Lung microvascular endothelial cell (primary cell): ENCODE results near the gene PDE2A. TPM values are rescaled to one million over a fixed set of nuclear protein-coding genes. Genes with fewer than 3 reads are reported as not detected.

Source experiments
- DNase-seq, 2 donors: peaks; one replicate each; pipeline versions ENCODE4 v3.0.0 to v3.0.0-alpha.2; 2010; ENCODE audit warnings: low read depth in 2 of 2
- total RNA-seq: library from RNA; depleted of rRNA; stranded (reverse); fragments of >200 nt; gene quantifications from 2 replicates; pipeline ENCODE4 v1.2.1, GENCODE V29; 2014

Gene PDE2A
- total RNA-seq, 1 donor from 2014 or later = 415 TPM

GRCh38 chr11:72615329-72615728 is 58.9 kb downstream of the PDE2A start:
- no peak for DNase-seq

DNA sequence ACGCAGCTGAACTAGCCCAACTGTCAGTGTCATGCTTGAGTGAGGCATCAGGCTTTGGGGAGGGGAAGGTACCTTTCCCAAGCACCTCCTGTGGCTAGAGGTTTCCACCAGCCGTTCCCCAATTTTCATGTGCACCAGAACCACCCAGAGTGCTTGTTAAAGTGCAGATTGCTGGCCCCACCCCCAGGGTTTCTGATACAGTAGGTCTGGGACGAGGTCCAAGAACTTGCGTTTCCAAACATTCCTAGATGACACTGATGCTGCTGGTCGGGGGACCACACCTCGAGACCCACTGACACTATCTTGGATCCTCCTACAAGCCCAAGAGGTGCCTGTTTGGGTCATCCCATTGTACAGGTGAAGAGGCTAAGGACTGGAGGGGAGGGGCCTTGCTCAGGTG is 59.8 kb downstream of the PDE2A start:
- DNase-seq = no peak

GRCh38 chr11:72613977-72614376 is 60.2 kb downstream of the PDE2A start:
- no peak for DNase-seq

GRCh38 chr11:72613450-72613849 is 60.8 kb downstream of the PDE2A start:
- DNase-seq = no peak

DNA sequence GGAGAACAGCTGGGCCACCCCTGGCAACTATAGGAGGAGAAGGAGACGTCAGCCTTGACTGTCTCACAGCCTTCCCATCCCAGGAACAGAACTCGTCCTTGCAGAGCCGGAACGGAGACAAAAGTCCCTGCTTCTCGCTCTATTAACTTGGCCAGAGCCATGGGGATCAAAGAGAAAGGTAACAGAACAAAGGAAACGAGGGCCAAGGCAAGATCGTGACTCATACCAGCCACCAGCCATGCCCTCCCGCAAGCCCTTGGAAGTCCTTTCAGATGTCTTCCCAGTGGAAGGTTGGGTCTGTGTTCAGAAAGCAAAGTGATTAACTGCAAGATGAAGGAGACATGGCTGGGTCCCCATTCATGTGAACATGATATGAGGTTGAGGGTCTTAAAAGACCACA is 64.7 kb downstream of the PDE2A start:
- peak in 1 of 2 donors; percentile 34 for DNase-seq

DNA sequence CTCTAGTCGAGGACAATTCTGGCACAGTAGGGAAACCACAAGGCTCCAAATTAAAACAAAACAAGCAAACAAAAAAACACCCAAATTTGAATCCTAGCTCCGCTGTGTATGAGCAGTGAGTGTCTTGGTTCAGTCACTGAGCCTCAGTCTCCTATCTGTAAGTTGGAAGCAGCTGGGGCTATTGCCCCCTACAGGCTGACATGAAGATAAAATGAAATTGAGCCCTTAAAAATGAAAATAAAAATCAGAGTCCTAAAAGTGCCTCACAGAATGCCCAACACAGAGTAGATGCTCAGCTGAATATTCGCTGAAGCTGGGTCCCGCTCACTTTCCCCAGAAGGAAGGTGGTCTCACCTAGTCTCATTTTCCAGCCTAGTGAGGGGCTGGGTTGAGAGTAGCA is 65.2 kb downstream of the PDE2A start:
- DNase-seq = peak; percentile 45 to 58

- no peak for DNase-seq
Observed at GRCh38 chr11:72607496-72607895, 66.7 kb downstream of the PDE2A start.

DNA sequence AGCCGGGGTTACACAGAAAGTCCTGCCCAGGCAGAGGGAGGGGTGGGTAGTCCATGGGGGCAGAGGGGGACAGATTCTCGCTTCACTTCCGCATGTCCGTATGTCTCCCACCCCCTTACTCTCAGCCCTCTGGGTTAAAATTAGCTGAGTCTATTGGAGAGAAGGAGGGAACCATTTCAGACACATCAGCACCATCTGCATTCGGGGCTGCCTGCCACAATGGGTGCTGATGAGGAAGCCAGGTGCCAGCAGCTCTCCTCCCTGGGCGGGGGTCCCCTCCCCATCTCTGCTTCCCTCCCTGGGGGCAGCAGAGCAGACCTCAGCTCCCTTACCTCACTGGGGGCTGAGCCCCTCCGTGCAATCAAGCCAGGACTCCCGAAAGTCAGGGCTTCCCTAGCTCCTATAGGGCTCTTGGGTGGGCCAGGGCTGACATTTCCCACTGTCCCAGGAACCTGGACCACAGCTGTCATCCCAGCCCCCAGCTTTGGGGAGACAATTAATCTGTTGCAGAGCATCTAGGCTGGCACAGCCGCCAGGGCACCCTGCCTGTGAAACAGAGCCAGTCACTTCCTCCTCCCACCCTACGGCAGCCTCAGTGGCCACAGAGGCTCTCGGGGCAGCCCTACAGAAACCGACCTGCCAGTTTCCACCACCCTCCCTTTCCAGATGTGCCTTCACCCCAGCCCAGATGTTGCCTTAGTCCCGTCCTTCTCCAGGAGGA is 67.3 kb downstream of the PDE2A start:
- no peak for DNase-seq

- DNase-seq = no peak
Observed at GRCh38 chr11:72605973-72606747, 68.1 kb downstream of the PDE2A start.

DNA sequence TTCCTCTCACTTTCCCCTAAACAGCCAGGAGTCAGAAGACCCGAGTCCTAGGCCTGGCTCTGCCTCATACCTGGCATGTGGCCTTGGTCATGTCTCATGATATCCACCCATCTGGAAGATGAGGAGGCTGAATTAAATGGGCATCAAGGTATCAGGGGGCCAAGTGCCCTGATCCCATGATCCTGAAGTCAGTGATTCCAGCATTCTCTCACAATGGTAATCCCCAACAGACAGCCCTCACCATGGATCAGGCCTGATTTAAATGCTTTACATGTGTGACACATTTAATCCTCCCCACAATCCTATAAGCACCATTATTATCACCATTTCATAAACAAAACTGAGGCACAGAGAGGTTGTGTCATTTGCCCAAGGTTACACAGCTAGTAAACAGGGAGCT is 70.0 kb downstream of the PDE2A start:
- DNase-seq = no peak

DNA sequence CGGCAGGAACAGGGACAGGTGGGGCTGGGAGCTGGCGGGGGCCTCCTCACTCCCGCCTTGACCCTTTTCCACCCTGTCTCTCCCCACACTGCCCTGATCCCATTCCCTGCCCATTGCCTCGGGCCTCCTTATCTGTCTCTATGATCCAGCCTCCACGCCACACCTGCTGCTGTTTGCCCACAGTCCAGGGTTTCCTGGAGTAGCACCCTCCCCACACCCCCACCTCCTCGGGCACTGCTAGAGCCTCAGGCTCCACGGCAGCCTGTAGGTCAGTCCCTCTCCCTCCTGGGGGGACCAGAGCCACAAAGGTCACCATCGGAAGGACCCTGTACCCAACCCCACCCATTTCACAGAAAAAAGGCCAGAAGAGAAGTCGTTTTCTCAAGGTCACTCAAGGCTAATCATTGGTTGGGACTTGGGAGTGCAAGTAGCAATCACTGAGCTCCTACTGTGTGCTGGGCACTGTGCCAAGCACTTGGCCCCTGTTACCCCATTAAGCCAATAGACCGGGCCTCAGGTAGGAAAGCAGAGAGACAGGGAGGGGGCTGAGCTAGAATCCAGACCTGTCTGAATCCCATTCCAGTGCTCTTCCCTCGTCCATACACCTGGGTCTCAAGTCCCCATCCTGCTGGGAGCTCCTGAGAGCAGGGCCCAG is 71.8 kb downstream of the PDE2A start:
- no peak for DNase-seq

GRCh38 chr11:72600557-72600956 is 73.7 kb downstream of the PDE2A start:
- no peak for DNase-seq

DNA sequence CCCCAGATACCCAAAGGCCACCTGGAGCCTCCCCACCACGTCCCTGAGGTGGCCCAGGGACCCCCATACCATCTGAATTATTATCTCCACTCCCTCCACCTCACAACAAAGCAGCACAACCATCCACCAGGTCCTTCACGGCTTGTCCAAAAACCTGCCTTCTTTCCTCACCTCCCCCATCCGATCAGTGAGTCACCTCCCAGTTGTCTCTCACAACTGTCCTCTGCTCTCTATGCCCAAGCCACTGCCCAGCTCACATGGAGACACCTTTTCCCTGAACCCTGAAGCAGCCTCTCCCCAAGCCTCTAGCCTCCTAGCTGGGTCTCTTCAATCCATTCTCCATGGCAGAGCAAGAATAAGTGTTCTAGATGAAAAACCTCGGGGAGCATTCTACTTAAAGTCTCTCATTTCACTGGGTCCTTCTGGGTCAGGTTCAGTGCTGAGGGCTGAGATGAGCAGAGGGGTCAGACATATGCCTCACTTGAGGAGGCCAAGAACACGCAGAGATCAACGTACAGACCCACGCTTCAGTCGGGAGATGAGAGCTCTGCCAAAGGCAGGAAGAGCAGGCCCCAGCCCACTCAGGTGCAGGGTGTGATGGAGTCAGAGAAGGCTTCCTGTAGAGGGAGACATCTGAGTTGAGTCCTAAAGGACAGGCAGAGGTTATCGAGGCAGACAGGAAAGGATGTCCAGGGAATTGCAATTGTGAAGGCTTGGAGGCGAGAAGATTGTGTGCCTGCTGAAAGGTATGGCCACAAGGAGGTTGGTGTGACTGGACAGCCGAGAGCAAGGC is 74.7 kb downstream of the PDE2A start:
- DNase-seq = peak; percentile 6 to 27

DNA sequence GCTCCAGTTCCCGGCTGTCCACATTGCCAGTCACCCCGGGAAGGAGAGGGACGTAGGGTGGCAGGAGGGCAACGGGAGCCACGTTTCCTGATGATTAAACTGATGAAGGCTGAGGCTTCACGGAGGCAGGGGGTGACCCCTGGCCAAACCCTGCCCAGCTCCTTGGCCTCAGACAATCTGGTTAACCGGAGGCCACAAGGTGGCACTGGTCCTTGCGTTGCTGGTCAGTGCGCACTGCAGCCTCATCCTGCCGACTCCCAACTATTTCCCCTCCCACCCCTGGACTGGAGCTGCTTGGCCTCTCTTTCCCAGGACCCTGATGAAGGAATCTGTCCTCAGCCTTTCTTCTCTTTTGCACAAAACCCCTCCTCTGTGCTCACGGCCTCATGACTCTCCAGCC is 75.3 kb downstream of the PDE2A start:
- peak; percentile 76 to 77 for DNase-seq

DNA sequence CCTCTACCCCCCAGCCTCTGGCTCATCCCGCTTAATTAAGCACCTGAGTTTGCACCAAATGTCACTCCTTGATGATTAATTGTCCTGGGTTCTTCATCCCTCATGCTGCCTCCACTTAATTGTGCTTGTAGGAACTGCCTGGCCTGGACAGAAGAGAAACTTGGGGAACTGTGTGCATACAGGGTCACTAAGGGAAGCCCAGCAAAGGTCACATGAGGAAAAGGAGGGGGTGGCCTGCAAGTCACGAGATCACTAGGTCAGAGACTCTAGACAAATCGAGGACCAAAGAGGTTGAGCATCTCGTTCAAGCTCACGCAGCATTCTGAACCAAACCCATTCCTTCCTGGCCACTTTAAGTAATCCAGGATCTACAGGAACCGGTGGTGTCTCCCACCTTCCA is 75.8 kb downstream of the PDE2A start:
- no peak for DNase-seq

GRCh38 chr11:72597721-72598120 is 76.5 kb downstream of the PDE2A start:
- no peak for DNase-seq

- DNase-seq = no peak
Observed at GRCh38 chr11:72595292-72595684, 78.9 kb downstream of the PDE2A start.

DNA sequence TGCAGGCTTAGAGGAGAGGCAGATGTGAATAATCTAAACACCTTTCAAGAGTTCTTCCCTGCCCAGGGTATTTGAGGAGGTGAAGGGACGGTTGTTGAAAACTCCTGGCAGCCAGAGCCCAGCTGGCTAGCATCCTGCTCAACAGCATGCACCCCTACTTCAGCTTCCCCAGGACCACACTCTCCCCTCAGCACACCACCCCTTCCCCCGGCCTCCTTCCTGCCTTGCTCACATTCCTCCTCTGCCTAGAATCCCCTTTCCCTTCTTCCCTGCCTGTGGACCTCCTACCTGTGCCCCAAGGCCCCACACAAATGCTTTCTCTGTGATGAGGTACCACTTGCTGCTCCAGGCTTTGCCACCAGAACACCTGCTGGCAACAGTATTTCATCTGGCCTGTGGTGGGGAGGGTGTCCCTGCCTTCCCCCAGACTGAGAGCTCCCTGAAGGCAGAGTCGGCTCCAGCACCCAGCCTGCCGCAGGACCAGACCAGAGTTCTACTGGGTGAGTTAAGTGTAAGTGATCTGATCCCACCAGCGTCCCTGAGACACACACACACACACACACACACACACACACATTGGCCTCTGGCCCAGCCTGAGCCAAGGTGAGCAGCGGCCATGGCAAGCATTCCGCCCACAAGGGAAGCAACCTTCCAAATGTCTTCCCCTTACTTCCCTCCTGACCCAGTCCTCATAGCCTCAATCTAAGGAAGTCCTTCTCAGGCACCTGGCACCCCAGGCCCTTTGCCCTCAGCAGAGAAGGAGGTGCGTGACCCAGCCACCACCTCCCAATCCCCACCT is 79.5 kb downstream of the PDE2A start:
- DNase-seq = no peak

DNA sequence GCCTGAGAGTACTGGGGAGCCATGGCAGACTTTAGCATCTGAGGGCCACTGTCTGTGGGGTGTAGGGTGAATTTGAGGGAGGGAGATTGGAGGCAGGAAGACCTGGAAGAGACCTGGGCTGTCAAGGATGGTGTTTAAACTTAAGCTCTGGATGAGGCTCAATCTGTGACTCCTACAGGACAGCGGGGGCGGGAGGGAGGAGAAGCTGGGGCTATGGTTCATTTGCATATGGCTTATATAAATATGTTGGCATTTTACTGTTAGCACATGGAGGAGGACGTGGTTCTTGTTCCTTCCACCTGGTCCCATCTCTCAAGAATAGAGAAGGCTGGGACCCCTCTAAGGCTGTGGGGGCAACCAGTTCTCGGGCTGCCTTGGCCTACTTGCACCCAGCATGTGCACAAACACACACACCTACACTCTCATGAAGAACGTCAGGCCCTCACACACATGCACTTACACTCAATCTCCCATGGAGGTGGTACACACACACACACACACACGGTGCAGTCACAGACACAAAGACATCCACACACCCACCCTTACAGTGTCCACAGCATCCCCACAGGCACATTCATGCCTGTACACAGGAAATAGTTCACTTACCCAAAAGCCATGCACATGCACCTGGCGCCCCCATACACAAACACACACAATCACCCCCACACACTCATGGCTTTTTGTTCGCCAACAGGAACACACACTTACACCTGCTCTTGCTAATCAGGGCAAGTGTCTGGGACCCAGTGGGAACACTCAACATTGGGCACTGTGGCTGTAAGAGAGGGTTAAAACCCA is 81.3 kb downstream of the PDE2A start:
- no peak for DNase-seq
